Glomerular visceral epithelial cell (primary cell): Measurements from ENCODE around the gene GAREM2.

ENCODE experiments used
- DNase-seq: peaks from one replicate; pipeline ENCODE4 v3.0.0-alpha.2; 2016; ENCODE audit errors: extremely low spot score

GAREM2 gene

GRCh38 chr2:26169681-26170414 is 3.0 kb upstream of the GAREM2 start:
- DNase-seq: no peak

GRCh38 chr2:26170795-26171194 is 2.1 kb upstream of the GAREM2 start:
- no peak for DNase-seq

- no peak for DNase-seq
Measured at GRCh38 chr2:26172189-26172870, 558 bp upstream of the GAREM2 start.

- no peak for DNase-seq
Measured at GRCh38 chr2:26173776-26174482, 1.0 kb downstream of the GAREM2 start.

GRCh38 chr2:26174691-26175465 is 2.0 kb downstream of the GAREM2 start:
- no peak for DNase-seq

GRCh38 chr2:26175466-26176278 is 2.8 kb downstream of the GAREM2 start:
- no peak for DNase-seq

- no peak for DNase-seq
Measured at GRCh38 chr2:26176279-26176615, 3.4 kb downstream of the GAREM2 start.

- DNase-seq: no peak
Measured at GRCh38 chr2:26177122-26177521, 4.2 kb downstream of the GAREM2 start.

- DNase-seq: no peak
Measured at GRCh38 chr2:26178246-26178645, 5.4 kb downstream of the GAREM2 start.

- DNase-seq: no peak
Measured at GRCh38 chr2:26178746-26179436, 6.0 kb downstream of the GAREM2 start.

- no peak for DNase-seq
Measured at GRCh38 chr2:26179446-26179913, 6.6 kb downstream of the GAREM2 start.

- no peak for DNase-seq
Measured at GRCh38 chr2:26182441-26182840, 9.6 kb downstream of the GAREM2 start.

- DNase-seq: no peak
Measured at GRCh38 chr2:26182887-26183630, 10.2 kb downstream of the GAREM2 start.

GRCh38 chr2:26184121-26184520 is 11.2 kb downstream of the GAREM2 start:
- DNase-seq: no peak

GRCh38 chr2:26184555-26185303 is 11.8 kb downstream of the GAREM2 start:
- peak; percentile 80 for DNase-seq

- no peak for DNase-seq
Measured at GRCh38 chr2:26185304-26185928, 12.5 kb downstream of the GAREM2 start.

- no peak for DNase-seq
Measured at GRCh38 chr2:26185954-26186770, 13.3 kb downstream of the GAREM2 start.

- no peak for DNase-seq
Measured at GRCh38 chr2:26187114-26187513, 14.2 kb downstream of the GAREM2 start.
